H1 (cell line): Measurements from ENCODE around the gene KLHL29. TPM values are rescaled to one million over a fixed set of nuclear protein-coding genes. Genes with fewer than 3 reads are reported as not detected.

ENCODE experiments used
- CTCF ChIA-PET: fragments of 300-600 bp; sonication (Branson Sonifier 250); formaldehyde crosslinking; loops from one replicate; lab custom pipeline; 2021; ENCODE audit not compliant: partially characterized antibody; lab: Charles Lee
- POLR2A ChIA-PET: fragments of 300-600 bp; sonication (Branson Sonifier 250); formaldehyde crosslinking; loops from one replicate; lab custom pipeline; 2021; ENCODE audit warnings: inconsistent platforms; ENCODE audit not compliant: partially characterized antibody; lab: Charles Lee
- DNase-seq, 2 experiments: peaks; one replicate each; pipeline versions ENCODE4 v3.0.0 to v3.0.0-alpha.2; 2010 to 2022; ENCODE audit warnings: low spot score in 2 of 2, low read depth in 1 of 2, mixed read lengths in 1 of 2
- FAIRE-seq: peaks from 2 replicates; lab custom pipeline; 2011; peaks lifted over from hg19 to GRCh38; lab: Jason Lieb, UNC
- H2AFZ ChIP-seq: 2 replicates; pipeline ENCODE4 v1.8.1; 2012; ENCODE audit warnings: low read length, inconsistent platforms
- H2AK5ac ChIP-seq: 2 replicates; pipeline ENCODE4 v1.6.1; 2013; ENCODE audit warnings: low read depth, low read length
- H2BK120ac ChIP-seq: replicated peaks from 2 replicates; pipeline ENCODE3; 2013; ENCODE audit warnings: low read depth, low read length, inconsistent platforms
- H2BK12ac ChIP-seq: 2 replicates; pipeline ENCODE4 v1.6.1; 2013; ENCODE audit warnings: low read depth, low read length
- H2BK15ac ChIP-seq: 2 replicates; pipeline ENCODE4 v1.6.1; 2013; ENCODE audit warnings: low read length
- H2BK20ac ChIP-seq: 2 replicates; pipeline ENCODE4 v1.6.1; 2013; ENCODE audit warnings: low read length
- H2BK5ac ChIP-seq: 2 replicates; pipeline ENCODE4 v1.6.1; 2013; ENCODE audit warnings: low read depth, low read length
- H3K14ac ChIP-seq: 2 replicates; pipeline ENCODE4 v1.6.1; 2013; ENCODE audit warnings: inconsistent platforms; ENCODE audit not compliant: insufficient read length
- H3K18ac ChIP-seq: 2 replicates; pipeline ENCODE4 v1.6.1; 2013; ENCODE audit warnings: low read length; ENCODE audit errors: extremely low read depth
- H3K23ac ChIP-seq: 2 replicates; pipeline ENCODE4 v1.6.1; 2013; ENCODE audit warnings: inconsistent platforms; ENCODE audit not compliant: insufficient read length
- H3K23me2 ChIP-seq: 2 replicates; pipeline ENCODE4 v1.6.1; 2013; ENCODE audit warnings: low read depth, low read length
- H3K27ac ChIP-seq: 2 replicates; pipeline ENCODE4 v1.6.1; 2011; ENCODE audit warnings: low read depth, low read length, inconsistent platforms
- H3K27me3 ChIP-seq, 4 experiments: replicated peaks in 1 of 4; 1 replicate in 1 of 4; 2 replicates in 3 of 4; pipeline versions ENCODE4 v1.6.1 to v1.8.1; 2011 to 2013; ENCODE audit warnings: low read length in 3 of 4, mild to moderate bottlenecking in 3 of 4, inconsistent platforms in 2 of 4, mixed read lengths in 2 of 4, moderate library complexity in 1 of 4; ENCODE audit not compliant: control insufficient read depth in 3 of 4, insufficient read depth in 3 of 4; ENCODE audit errors: extremely low read depth in 1 of 4
- H3K36me3 ChIP-seq, 4 experiments: 2 replicates each; pipeline versions ENCODE4 v1.6.1 to v1.8.1; 2011 to 2013; ENCODE audit warnings: mild to moderate bottlenecking in 4 of 4, low read length in 3 of 4, moderate library complexity in 2 of 4, control low read depth in 1 of 4, inconsistent platforms in 1 of 4; ENCODE audit not compliant: insufficient read depth in 4 of 4, control insufficient read depth in 2 of 4
- H3K4ac ChIP-seq: replicated peaks from 2 replicates; pipeline ENCODE3; 2013; ENCODE audit warnings: low read length, low read depth, mixed read lengths, inconsistent platforms; ENCODE audit not compliant: insufficient read length
- H3K4me1 ChIP-seq, 4 experiments: replicated peaks in 1 of 4; 1 replicate in 1 of 4; 2 replicates in 3 of 4; pipeline versions ENCODE4 v1.6.1 to v1.8.1; 2011 to 2013; ENCODE audit warnings: low read length in 3 of 4, inconsistent platforms in 2 of 4, mixed read lengths in 1 of 4; ENCODE audit not compliant: insufficient read depth in 4 of 4, control insufficient read depth in 3 of 4
- H3K4me2 ChIP-seq, 2 experiments: 2 replicates each; pipeline versions ENCODE4 v1.6.1 to v1.8.1; 2011 to 2013; ENCODE audit warnings: low read depth in 2 of 2, low read length in 2 of 2, control low read depth in 1 of 2, inconsistent platforms in 1 of 2, mild to moderate bottlenecking in 1 of 2; ENCODE audit not compliant: insufficient read depth in 1 of 2
- H3K4me3 ChIP-seq, 4 experiments: fragments of 200-600, 300-600 bp in 1 of 4; sonication (generic), shearing (Covaris generic), sonication (Bioruptor Twin) in 1 of 4; 2 replicates each; pipeline versions ENCODE4 v1.5.1 to v1.8.1; 2011 to 2016; ENCODE audit warnings: low read length in 4 of 4, low read depth in 3 of 4, control low read depth in 2 of 4, inconsistent platforms in 2 of 4, mild to moderate bottlenecking in 2 of 4, mixed read lengths in 1 of 4, moderate library complexity in 1 of 4; ENCODE audit not compliant: insufficient read depth in 2 of 4; ENCODE audit errors: extremely low read depth in 1 of 4
- H3K56ac ChIP-seq: replicated peaks from 2 replicates; pipeline ENCODE3; 2013; ENCODE audit warnings: low read depth, mild to moderate bottlenecking, mixed read lengths, low read length, inconsistent platforms; ENCODE audit not compliant: insufficient read length
- H3K79me1 ChIP-seq: 2 replicates; pipeline ENCODE4 v1.6.1; 2013; ENCODE audit warnings: low read depth, low read length, control low read depth
- H3K79me2 ChIP-seq, 2 experiments: 2 replicates each; pipeline versions ENCODE4 v1.6.1 to v1.8.1; 2012 to 2013; ENCODE audit warnings: low read length in 2 of 2, mild to moderate bottlenecking in 2 of 2, inconsistent platforms in 1 of 2; ENCODE audit not compliant: insufficient read depth in 2 of 2, control insufficient read depth in 1 of 2
- H3K9ac ChIP-seq, 4 experiments: replicated peaks in 1 of 4; 1 replicate in 1 of 4; 2 replicates in 3 of 4; pipeline versions ENCODE4 v1.6.1 to v1.8.1; 2011 to 2013; ENCODE audit warnings: low read depth in 3 of 4, low read length in 3 of 4, control low read depth in 2 of 4, mild to moderate bottlenecking in 2 of 4, moderate library complexity in 2 of 4, inconsistent platforms in 1 of 4; ENCODE audit errors: extremely low read depth in 1 of 4
- H3K9me3 ChIP-seq, 2 experiments: 2 replicates each; pipeline versions ENCODE4 v1.6.1 to v1.8.1; 2012 to 2013; ENCODE audit warnings: mild to moderate bottlenecking in 2 of 2, moderate library complexity in 2 of 2, control low read depth in 1 of 2, inconsistent platforms in 1 of 2, low read depth in 1 of 2, low read length in 1 of 2, mixed read lengths in 1 of 2; ENCODE audit not compliant: insufficient read depth in 2 of 2
- H4K20me1 ChIP-seq, 2 experiments: replicated peaks in 1 of 2; 2 replicates each; pipeline versions ENCODE3 to v1.8.1; 2011 to 2013; ENCODE audit warnings: inconsistent platforms in 2 of 2, low read length in 2 of 2, mild to moderate bottlenecking in 1 of 2; ENCODE audit not compliant: insufficient read depth in 2 of 2, control insufficient read depth in 1 of 2
- H4K5ac ChIP-seq: 2 replicates; pipeline ENCODE4 v1.6.1; 2013; ENCODE audit warnings: low read length, low read depth, mixed read lengths, inconsistent platforms; ENCODE audit not compliant: insufficient read length
- H4K8ac ChIP-seq: 2 replicates; pipeline ENCODE4 v1.8.0; 2013; ENCODE audit warnings: mild to moderate bottlenecking, moderate library complexity, low read length, inconsistent platforms; ENCODE audit not compliant: insufficient read depth; ENCODE audit errors: extremely low read depth
- H4K91ac ChIP-seq: replicated peaks from 2 replicates; pipeline ENCODE3; 2013; ENCODE audit warnings: low read length, mixed read lengths, inconsistent platforms; ENCODE audit not compliant: insufficient read length
- BACH1 ChIP-seq: IDR thresholded peaks from 2 replicates; pipeline ENCODE4 v1.6.1; 2012; ENCODE audit warnings: low read length, improper control_type of control experiment
- CEBPB ChIP-seq: IDR thresholded peaks from 2 replicates; pipeline ENCODE4 v1.6.1; 2012; ENCODE audit warnings: low read depth, low read length
- GTF2F1 ChIP-seq: IDR thresholded peaks from 2 replicates; pipeline ENCODE4 v1.6.1; 2012; ENCODE audit warnings: low read depth, low read length, improper control_type of control experiment, borderline replicate concordance
- RAD21 ChIP-seq, 2 experiments: IDR thresholded peaks in 1 of 2; conservative IDR thresholded peaks in 1 of 2; 2 replicates each; pipeline ENCODE4 v1.6.1; 2011; ENCODE audit warnings: low read depth in 2 of 2, low read length in 2 of 2, improper control_type of control experiment in 1 of 2, inconsistent platforms in 1 of 2, mild to moderate bottlenecking in 1 of 2, moderate library complexity in 1 of 2
- SUZ12 ChIP-seq: fragments of 200-600 bp; sonication (generic); IDR thresholded peaks from 2 replicates; pipeline ENCODE4 v1.6.1; 2012; ENCODE audit warnings: mild to moderate bottlenecking, inconsistent platforms, low read length, moderate library complexity, mixed read lengths
- TCF12 ChIP-seq: IDR thresholded peaks from 2 replicates; pipeline ENCODE4 v1.6.1; 2011; ENCODE audit warnings: low read depth, mild to moderate bottlenecking, low read length
- WGBS, 2 experiments: shearing (Covaris generic) in 1 of 2; methylation state at CpG; one replicate each; pipeline versions ENCODE4 v1.1.6 to v1.1.7; 2013 to 2015; ENCODE audit warnings: low lambda C conversion rate in 2 of 2, mixed read lengths in 2 of 2, inconsistent platforms in 1 of 2, low coverage in 1 of 2, missing lambda C conversion rate in 1 of 2; ENCODE audit not compliant: insufficient replicate concordance in 2 of 2, insufficient coverage in 1 of 2, insufficient read length in 1 of 2; ENCODE audit errors: extremely low coverage in 1 of 2, missing lambda C conversion rate in 1 of 2; 5-methylcytosine and 5-hydroxymethylcytosine counted together
- polyA plus RNA-seq, 7 experiments: library from polyadenylated mRNA; depleted of rRNA in 3 of 7; stranded (reverse) in 5 of 7; unstranded in 2 of 7; fragments of >200 nt in 5 of 7; fragments of 200-250 nt in 2 of 7; gene quantifications; 1 replicate in 5 of 7; 2 replicates in 1 of 7; 4 replicates in 1 of 7; pipeline versions ENCODE4 v1.2.1 to v1.2.3, GENCODE V29; 2011 to 2013; ENCODE audit warnings: missing spikeins in 2 of 7, mixed read lengths in 2 of 7
- total RNA-seq: library from RNA; stranded (reverse); fragmentation: NEBNext Ultra II Directional; extraction: Animal tissue kit (Norgen Biotek cat#: 25700); gene quantifications from 2 replicates; pipeline ENCODE4 v1.2.1, GENCODE V29; 2021

KLHL29 gene
- total and polyA plus RNA-seq, 2 of the 8 experiments (the other 6 are each of a cell fraction or from before 2014, with no cell fraction given): 1.1 to 4.7 TPM

DNA sequence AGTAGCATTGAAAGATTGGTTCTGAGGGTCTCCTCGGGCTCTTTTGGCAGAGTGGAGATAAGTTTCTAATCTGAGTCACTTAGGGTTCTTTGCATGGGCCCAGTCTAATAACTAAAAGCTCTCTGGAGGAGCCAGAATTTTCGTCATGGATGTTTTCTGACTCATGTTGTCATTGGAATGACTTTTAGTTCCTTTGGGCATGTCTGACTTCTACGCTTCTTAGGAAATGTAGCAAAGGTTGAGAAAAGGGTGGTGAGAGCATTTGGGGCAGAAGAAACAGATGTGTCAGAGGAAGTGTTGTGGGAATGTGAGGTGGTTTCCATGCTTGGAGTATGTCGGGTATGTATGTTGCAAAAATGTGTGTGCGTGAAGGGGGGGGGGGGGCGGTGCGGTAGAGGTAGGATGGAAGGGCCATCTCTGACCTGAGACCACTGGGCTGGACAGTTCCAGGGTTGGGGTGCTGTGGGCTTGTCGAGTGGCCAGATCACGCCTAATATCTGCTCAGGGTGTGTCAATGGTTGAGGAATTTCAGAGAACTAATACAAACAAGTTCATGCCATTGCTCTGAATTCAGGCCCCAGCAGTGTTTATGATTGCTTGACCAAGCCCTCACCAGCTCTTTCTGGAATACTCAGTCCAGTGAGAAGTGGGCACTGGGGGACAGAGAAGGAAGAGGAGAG, 26.9 kb downstream of the KLHL29 start:
- Histone ChIP-seq H3K4me1 (no peaks in the 10 kb centered on the region), H3K56ac (no peak overlapping the region), H3K27ac (no peak overlapping the region), H2BK12ac (no peak overlapping the region), H4K20me1 (no peaks in the 10 kb centered on the region), H3K4ac (no peak overlapping the region), H2AFZ (no peak overlapping the region), H3K36me3 (no peaks in the 10 kb centered on the region), H4K5ac (no peak overlapping the region), H3K9me3 (no peaks in the 10 kb centered on the region), H4K91ac (no peak overlapping the region), H3K23ac (no peak overlapping the region), H2BK5ac (no peak overlapping the region), H3K4me2 (no peak overlapping the region), H3K27me3 (no peaks in the 10 kb centered on the region), H4K8ac (no peak overlapping the region), H2BK15ac (0 out of 2 replicates have a peak overlapping the region, but pooled peaks have one; percentile 25), H3K79me2 (no peaks in the 10 kb centered on the region), H2AK5ac (no peak overlapping the region), H3K4me3 (no peak overlapping the region), H2BK120ac (no peak overlapping the region), H3K79me1 (no peaks in the 10 kb centered on the region), H3K18ac (no peak overlapping the region), H3K23me2 (peaks cover 2% of the 10 kb centered on the region; the same call in 1 of the 2 replicates), H3K14ac (no peak overlapping the region), H2BK20ac (no peak overlapping the region), H3K9ac (no peak overlapping the region; a peak in 1 of 7 replicates)
- TF ChIP-seq RAD21 (IDR thresholded peaks at IDR 0.05 in 1 of 2, conservative IDR thresholded peaks at IDR 0.05 in 1 of 2; ENCODE audit: low read depth in 2 of 2, low read length in 2 of 2) (no peak), BACH1 (no peak), GTF2F1 (no peak), TCF12 (no peak), SUZ12 (no peak), CEBPB (no peak)
- ChIA-PET POLR2A (no interaction called here), CTCF (interaction anchor here (0.9 to 2.7 kb wide), 3 partner anchors 8 to 99 kb away, joined by 3 to 10 read pairs (median 3); no protein-coding TSS in a partner anchor)
- DNase-seq (no peak), FAIRE-seq (no peak)
- WGBS, 2 experiments: 93% methylated on average over 9 of the region's 9 CpGs; no CpG with 5 or more reads in 1 of the 2 experiments
